Fibroblast of the aortic adventitia (primary cell): ENCODE measurements around the gene SCAI. TPM values are rescaled to one million over a fixed set of nuclear protein-coding genes. Genes with fewer than 3 reads are reported as not detected.

Source experiments
- DNase-seq: peaks from one replicate; pipeline ENCODE4 v3.0.0-alpha.2; 2010; ENCODE audit warnings: low read depth
- H3K4me3 ChIP-seq: 2 replicates; pipeline ENCODE4 v1.5.1; 2011; ENCODE audit warnings: low read depth, mild to moderate bottlenecking, control low read depth, low read length, moderate library complexity
- CTCF ChIP-seq: IDR thresholded peaks from 2 replicates; pipeline ENCODE4 v1.5.1; 2011; ENCODE audit warnings: mild to moderate bottlenecking, low read length, control low read depth, inconsistent platforms; ENCODE audit not compliant: insufficient read depth
- total RNA-seq: library from RNA; depleted of rRNA; stranded (reverse); fragments of >200 nt; gene quantifications from 2 replicates; pipeline ENCODE4 v1.2.3, GENCODE V29; 2012; ENCODE audit warnings: low replicate concordance

SCAI gene
- total RNA-seq, 1 donor, result 14.0 TPM

GRCh38 chr9:124947727-124948391 is 195.5 kb downstream of the SCAI start:
- TF ChIP-seq CTCF, result no peak
- no peak overlapping the region for H3K4me3 ChIP-seq
- DNase-seq, result no peak

GRCh38 chr9:124946167-124946566 is 197.2 kb downstream of the SCAI start:
- TF ChIP-seq CTCF, result no peak
- no peak overlapping the region for H3K4me3 ChIP-seq
- DNase-seq, result no peak

- peak overlapping the region; percentile 81 for H3K4me3 ChIP-seq
- TF ChIP-seq CTCF, result peak; percentile 25
- peak; percentile 11 for DNase-seq
Measured at GRCh38 chr9:124941679-124942561, 201.4 kb downstream of the SCAI start.

- peak within 1 kb of the TSS; percentile 81 for H3K4me3 ChIP-seq
- peak; percentile 93 for DNase-seq
- TF ChIP-seq CTCF, result no peak
Measured at GRCh38 chr9:124940894-124941678, 202.2 kb downstream of the SCAI start, which contains the start of gene GOLGA1. Gene GOLGA1 (minus strand): TSS chr9:124941083. CDS start chr9:124938711, 2,372 bp downstream.

- DNase-seq, result no peak
- peak overlapping the region; percentile 81 for H3K4me3 ChIP-seq
- TF ChIP-seq CTCF, result no peak
Measured at GRCh38 chr9:124940521-124940893, 202.8 kb downstream of the SCAI start.

GRCh38 chr9:124939944-124940343 is 203.4 kb downstream of the SCAI start:
- no peak for DNase-seq
- H3K4me3 ChIP-seq, result peak overlapping the region; percentile 81
- no peak for TF ChIP-seq CTCF
